GM19324 (cell line): ENCODE data around the gene TECPR1.

ENCODE experiments used
- ATAC-seq: cut with Tn5 transposase; IDR thresholded peaks from one replicate; pipeline ENCODE4 v1.9.1; 2021; ENCODE audit warnings: mild to moderate bottlenecking, moderate library complexity; ENCODE audit not compliant: unreplicated experiment, low FRiP score

Gene TECPR1

GRCh38 chr7:98230746-98231471 lies 21.1 kb downstream of the TECPR1 start:
- no peak for ATAC-seq

- no peak for ATAC-seq
Measured at GRCh38 chr7:98229991-98230745, 21.9 kb downstream of the TECPR1 start.

- no peak for ATAC-seq
Measured at GRCh38 chr7:98229441-98229840, 22.6 kb downstream of the TECPR1 start.

DNA sequence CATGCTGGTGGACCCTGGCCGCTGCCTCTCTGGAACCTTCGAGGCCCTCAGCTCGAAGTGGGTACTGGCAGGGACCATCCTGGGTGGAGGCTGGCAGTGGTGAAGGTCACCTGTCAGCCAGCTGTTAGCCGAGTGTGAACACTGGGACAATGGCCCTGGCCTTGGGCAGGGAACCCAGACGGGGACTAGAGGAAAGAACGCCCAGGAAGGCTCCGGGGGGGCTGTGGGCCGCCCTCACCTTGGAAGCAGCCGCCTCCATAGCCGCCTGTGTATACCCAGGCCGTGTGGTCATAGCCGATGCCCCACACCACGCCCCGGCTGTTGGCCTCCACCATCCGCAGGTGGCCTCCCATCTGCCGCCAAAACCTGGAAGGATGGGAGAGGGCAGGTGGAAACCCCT lies 23.2 kb downstream of the TECPR1 start:
- no peak for ATAC-seq

- ATAC-seq, result no peak
Measured at GRCh38 chr7:98227939-98228338, 24.1 kb downstream of the TECPR1 start.

DNA sequence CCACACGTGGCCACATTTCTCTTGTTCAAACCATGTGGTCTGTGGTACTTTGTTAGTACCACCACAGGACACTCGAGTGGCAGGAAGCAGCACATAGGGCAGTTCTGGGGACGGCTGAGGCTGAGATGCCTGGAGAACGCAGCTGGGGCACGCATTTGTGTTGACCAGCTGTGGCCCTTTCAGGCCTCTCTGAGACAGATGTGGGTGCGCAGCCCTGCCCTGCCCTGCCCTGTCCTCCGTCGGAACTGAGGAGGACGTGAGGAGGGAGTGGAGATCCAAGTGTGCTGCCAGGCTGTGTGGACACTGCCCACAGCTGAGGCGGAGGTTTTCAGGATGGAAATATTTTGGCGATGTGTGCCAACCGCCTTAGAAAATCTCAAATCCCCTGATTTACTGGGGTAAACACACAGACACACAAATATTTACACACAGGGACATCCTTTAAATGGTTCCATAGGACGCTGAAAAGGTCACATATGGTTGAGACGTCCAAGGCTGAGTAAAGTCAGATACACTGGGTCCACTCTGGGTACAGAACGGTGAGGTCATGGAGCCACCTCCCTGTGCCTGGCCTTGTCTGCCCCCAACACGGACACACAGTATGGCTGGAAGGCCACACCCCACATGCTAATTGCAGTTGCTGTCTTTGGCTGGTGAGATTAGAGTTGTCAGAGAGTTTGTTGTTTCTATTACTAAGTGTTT lies 26.0 kb downstream of the TECPR1 start:
- no peak for ATAC-seq

DNA sequence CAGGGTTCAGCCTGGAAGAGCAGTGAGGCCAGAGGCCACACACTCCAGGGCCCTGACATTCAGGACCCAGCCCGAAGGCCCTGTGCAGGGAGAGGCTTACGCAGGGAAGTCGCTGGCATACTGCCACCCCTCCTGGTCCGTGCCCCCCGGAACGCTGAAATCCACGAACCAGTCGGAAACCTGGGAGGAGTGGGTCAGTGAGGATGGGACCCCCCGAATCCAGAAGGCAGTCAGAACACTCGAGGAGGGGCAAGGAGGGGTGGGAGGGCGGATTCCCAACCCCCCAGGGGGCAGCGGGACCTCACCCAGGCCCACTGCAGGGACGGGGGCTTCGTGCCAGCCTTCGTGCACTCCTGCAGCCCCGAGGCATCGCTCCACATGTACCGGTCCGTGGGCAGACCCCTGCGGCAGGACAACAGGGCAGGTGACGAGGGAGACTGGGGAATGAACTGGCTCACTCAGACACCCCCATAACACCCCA lies 27.3 kb downstream of the TECPR1 start:
- no peak for ATAC-seq

GRCh38 chr7:98223898-98224700 lies 27.9 kb downstream of the TECPR1 start:
- no peak for ATAC-seq

DNA sequence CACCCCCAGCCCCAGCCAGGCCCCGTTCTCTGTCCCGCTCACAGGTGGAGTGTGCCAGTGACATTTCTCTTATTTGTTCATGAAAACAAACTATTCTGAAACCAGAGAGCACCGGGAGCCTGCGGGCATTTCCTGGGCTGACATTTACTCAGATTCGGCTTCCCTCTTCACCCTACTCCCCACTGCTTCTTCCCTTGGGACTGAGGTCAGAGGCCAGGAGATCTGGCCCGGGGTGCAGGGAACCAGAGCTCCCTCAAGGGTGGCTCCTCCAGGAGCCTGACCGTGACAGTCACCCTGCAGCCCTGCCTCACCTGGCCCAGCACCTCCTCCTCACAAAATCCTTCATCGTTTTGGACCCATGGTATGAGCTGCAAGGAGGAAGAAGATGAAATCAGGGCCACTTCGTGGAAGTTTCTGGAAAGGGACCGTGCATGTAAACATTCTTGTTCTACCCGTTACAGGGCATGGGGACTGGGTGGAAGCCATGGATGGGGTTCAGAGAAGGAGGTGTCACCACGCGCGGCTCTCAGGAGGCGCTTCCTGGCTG lies 28.6 kb downstream of the TECPR1 start:
- ATAC-seq, result no peak

GRCh38 chr7:98222533-98223195 lies 29.4 kb downstream of the TECPR1 start:
- ATAC-seq, result no peak

- no peak for ATAC-seq
Measured at GRCh38 chr7:98221611-98222532, 30.2 kb downstream of the TECPR1 start.

GRCh38 chr7:98219382-98219781 lies 32.6 kb downstream of the TECPR1 start:
- peak; percentile 3 for ATAC-seq

GRCh38 chr7:98217623-98218582 lies 34.1 kb downstream of the TECPR1 start:
- no peak for ATAC-seq

DNA sequence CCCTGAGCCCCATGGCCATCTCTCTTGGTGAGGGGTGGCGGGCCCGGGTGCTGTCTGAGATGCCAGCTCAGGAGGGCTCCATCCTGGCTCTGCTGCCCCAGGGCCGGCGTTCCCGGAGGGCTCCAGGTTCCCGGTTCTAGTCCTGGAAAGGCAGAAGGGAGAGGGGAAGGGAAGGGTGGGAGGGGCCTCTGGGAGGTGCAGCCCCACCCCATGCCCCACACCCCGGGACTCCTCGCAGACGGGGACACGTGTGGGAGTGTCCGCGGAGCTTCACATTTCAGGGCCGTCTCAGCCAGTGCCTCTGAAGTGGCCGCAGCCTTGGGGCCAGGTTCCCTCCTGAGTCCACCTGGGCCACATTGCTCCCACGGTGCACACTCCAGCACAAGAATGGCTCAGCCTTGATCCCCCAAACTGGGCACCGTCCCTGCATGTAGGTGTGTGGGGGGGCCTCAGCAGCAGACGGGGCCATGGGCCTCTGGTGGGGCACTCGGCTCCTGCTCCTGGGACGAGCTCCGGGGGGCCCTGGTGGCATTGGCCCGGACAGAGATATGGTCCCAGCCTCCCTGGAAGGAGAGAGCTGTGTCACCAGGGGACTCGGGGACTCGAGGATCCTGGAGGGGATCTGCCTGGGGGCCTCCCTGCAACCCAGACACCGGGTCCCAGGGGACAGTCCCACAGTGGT lies 35.0 kb downstream of the TECPR1 start:
- ATAC-seq, result no peak

DNA sequence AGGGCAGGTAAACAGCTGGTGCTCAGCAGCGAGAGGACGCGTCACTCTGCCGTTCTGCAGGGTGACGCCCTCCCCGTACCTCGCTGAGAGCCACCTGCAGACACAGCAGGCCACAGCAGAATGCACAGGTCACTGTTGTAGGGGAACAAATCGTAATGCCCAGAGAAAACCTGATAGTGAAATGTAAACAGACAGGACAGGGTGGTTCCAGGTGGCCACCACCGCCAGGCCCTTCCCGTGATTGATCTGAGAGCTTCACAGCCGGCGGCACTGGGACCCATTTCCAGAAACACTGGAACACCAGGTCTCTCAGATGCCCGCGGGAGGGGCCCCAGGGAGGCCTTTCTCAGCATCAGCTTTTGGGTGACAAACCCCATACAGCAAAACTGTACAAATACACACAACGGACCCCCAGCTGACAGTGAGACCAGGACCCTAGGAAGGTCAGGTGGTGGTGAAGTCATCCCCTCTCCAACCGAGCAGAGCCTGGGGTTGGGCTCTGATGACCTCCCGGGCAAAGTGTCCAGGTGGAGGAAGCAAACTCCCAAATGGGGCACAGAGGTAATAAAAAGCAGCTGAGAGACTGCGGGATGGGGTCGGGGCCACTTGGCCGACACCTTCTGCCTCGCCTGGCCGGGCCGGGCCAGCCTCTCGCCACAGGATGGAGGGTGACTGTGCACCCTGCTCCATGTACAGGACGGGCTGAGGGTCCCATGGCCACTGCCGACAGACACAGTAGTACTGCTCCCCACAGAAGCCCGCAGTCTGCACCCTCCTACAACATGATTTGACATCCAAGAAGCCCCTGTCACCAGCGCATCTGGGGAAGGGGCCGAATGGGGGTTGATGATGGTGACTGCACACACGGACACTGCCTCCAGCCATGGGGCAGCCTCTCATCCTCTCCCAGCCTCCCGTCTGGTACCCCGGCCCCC lies 36.2 kb downstream of the TECPR1 start:
- no peak for ATAC-seq

DNA sequence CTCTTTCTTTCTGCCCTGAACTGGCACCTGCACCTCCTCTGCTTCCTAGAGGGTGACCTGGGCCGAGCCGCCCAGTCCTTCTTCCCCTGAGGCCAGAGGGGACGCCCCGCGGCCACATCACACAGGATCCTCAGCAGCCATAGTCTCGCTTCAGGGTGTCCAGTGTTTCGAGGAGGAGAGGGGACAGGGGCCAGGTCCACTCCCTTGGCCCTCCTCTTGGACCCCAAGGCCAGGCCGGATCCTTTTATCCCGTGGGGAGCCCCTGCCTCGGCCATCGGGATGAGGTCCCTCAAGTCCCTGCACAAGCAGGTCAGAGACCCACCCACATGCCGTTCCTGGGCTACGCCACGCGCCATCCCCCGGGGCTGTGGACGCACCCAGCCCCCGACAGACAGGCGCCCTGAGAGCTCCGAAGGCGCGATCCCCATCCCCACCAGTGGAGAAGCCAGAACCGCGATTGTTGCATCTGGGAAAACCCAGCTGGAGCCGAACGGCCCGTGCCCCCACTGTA lies 37.2 kb downstream of the TECPR1 start:
- ATAC-seq, result no peak
